Activated CD4-positive, alpha-beta T cell treated with anti-CD3 and anti-CD28 coated beads for 36 hours (primary cell): Measurements from ENCODE around the gene STK32C. TPM values are rescaled to one million over a fixed set of nuclear protein-coding genes. Genes with fewer than 3 reads are reported as not detected.

Source experiments
- ATAC-seq: fragments of 200-7000 bp; cut with Tn5 transposase; one replicate; pipeline ENCODE4 v1.10.0; 2021; ENCODE audit warnings: mild to moderate bottlenecking, moderate library complexity
- CTCF ChIA-PET: fragments of 350-600 bp; sonication (Branson Sonifier 250); formaldehyde crosslinking; loops from one replicate; lab custom pipeline; 2021; ENCODE audit warnings: antibody characterized with exemption; lab: Charles Lee
- POLR2A ChIA-PET: fragments of 350-600 bp; sonication (Branson Sonifier 250); formaldehyde crosslinking; loops from one replicate; lab custom pipeline; 2021; ENCODE audit warnings: antibody characterized with exemption, inconsistent platforms; lab: Charles Lee
- DNase-seq: peaks from one replicate; pipeline ENCODE4 v3.0.0-alpha.2; 2020
- H3K27ac Mint-ChIP-seq: one replicate; pipeline ENCODE4 v1.8.0; 2021; ENCODE audit warnings: mixed read lengths
- H3K27me3 Mint-ChIP-seq: one replicate; pipeline ENCODE4 v1.8.0; 2021; ENCODE audit warnings: mixed read lengths
- H3K36me3 Mint-ChIP-seq: one replicate; pipeline ENCODE4 v1.8.0; 2021; ENCODE audit warnings: low read depth, mixed read lengths
- H3K4me1 Mint-ChIP-seq: one replicate; pipeline ENCODE4 v1.8.0; 2021; ENCODE audit warnings: mixed read lengths
- H3K4me3 Mint-ChIP-seq: one replicate; pipeline ENCODE4 v1.8.0; 2021; ENCODE audit warnings: mild to moderate bottlenecking, moderate library complexity, mixed read lengths
- H3K9me3 Mint-ChIP-seq: one replicate; pipeline ENCODE4 v1.8.0; 2021; ENCODE audit warnings: low read depth, mixed read lengths
- intact Hi-C, 2 experiments: fragments of 100-400 bp; cut with DNase I in 1 of 2; cut with micrococcal nuclease in 1 of 2; formaldehyde crosslinking; loops; one replicate each; pipeline versions ENCODE4 v1.14.2 to v1.15.1; 2022 to 2024; cut with DNase I, micrococcal nuclease
- total RNA-seq, 2 experiments: library from RNA; stranded (reverse); gene quantifications; one replicate each; pipeline ENCODE4 v1.2.3, GENCODE V29; 2021

The STK32C gene
- total RNA-seq, 2 experiments from 2014 or later = 15.8 to 19.9 TPM

DNA sequence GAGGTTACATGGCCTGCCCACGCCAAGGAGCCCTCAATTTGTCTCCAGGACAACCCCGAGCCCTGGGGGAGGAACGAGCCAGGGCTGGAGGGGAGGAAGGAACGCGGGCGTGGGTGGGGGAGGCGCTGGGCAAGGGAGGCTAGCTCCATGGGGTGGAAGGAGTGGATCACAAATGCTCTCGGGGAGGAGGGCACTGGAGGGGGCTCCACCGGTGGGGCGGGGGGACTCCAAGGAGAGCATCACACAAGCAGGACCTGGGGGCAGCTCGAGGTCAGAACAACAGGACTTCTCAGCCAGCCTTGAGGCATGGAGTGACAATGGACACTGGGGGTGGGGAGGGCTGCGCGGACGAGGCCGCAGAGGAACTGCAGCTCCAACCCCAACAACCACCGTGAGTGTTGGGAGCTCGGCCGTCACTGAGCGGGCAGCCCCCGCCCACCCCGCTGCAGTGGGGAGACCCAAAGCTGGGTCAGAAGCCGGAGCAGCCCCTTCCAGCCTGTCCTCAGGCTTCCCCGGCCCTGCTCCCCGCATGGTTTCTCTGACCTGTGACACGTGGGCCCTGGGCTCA is 41.1 kb downstream of the STK32C start:
- DNase-seq (peak; percentile 25), ATAC-seq (peak; percentile 19)
- intact Hi-C loops = no loop called here
- no peaks in the 10 kb centered on the region for H3K36me3 Mint-ChIP-seq
- H3K9me3 Mint-ChIP-seq = no peaks in the 10 kb centered on the region
- CTCF ChIA-PET = no interaction called here
- peaks cover 10% of the 10 kb centered on the region for H3K4me1 Mint-ChIP-seq
- H3K27me3 Mint-ChIP-seq = no peaks in the 10 kb centered on the region
- H3K4me3 Mint-ChIP-seq = no peak overlapping the region
- POLR2A ChIA-PET = no interaction called here
- peak overlapping the region; percentile 11 for H3K27ac Mint-ChIP-seq

DNA sequence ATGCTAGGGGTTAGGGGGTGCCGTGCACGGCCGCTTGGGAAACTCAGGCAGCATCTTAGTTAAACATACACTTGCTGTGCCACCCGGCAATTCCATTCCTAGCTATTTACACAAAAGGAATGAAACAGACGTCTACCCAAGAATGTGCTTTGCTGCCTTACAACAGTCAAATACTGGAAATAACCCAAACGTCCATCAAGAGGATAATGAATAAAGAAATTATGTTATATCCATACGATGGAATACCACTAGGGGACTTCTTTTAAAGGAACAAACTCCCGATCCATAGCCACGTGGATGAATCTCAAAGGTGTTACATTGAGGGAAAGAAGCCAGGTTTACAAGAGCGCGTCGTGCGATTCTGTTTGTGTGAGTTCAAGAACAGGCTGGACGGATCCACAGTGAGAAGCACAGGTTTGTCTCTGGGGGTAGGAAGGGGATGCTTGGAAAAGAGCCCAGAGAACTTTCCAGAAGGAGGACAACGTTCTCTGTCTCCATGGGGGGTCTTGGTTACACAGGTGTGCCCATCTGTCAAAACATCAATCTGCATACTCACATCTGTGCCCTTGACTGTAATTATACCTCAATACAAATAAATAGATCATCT is 41.8 kb downstream of the STK32C start:
- POLR2A ChIA-PET = no interaction called here
- DNase-seq (no peak), ATAC-seq (no peak)
- intact Hi-C loops = no loop called here
- Mint-ChIP-seq H3K4me1 (peaks cover 10% of the 10 kb centered on the region), H3K36me3 (no peaks in the 10 kb centered on the region), H3K9me3 (no peaks in the 10 kb centered on the region), H3K4me3 (no peak overlapping the region), H3K27me3 (no peaks in the 10 kb centered on the region), H3K27ac (peak overlapping the region; percentile 11)
- CTCF ChIA-PET = no interaction called here

GRCh38 chr10:132264966-132265889 is 42.5 kb downstream of the STK32C start:
- Mint-ChIP-seq H3K27me3 (no peaks in the 10 kb centered on the region), H3K4me3 (no peak overlapping the region), H3K9me3 (no peaks in the 10 kb centered on the region), H3K36me3 (no peaks in the 10 kb centered on the region), H3K27ac (no peak overlapping the region), H3K4me1 (peaks cover 10% of the 10 kb centered on the region)
- ChIA-PET POLR2A (no interaction called here), CTCF (no interaction called here)
- ATAC-seq = no peak
- intact Hi-C loops = no loop called here
- no peak for DNase-seq

DNA sequence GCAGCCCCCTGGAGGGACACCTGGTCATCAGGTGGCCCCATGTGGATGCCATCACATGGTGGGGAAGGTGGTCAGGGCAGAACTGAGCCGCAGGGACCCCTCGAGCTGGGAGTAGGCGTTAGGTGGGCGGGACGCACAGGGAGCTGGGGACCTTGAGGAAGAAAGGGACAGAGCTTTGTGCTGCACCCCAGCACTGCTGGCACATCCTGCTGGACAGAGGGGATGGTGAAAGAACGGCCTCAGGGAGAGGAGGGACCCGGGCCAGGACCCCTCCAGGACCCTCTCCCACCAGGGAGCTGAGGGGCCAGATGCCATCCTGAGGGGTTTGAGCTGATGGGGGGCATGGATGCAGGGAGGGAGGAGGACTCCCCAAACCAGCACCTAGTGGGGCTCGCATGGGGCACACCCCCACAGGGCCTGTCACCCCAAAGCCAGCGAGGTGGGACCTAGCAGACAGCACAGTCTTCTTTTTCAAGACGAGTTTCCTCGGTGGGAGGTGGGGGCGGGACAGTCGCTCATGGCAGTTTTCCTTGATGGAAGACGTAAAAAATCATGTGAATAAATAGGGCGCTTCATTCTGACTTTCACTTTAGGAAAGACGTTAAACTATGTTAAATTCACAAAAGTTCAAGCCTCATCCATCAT is 43.3 kb downstream of the STK32C start:
- Mint-ChIP-seq H3K4me3 (no peak overlapping the region), H3K9me3 (no peaks in the 10 kb centered on the region), H3K27ac (no peak overlapping the region), H3K4me1 (peaks cover 10% of the 10 kb centered on the region), H3K36me3 (no peaks in the 10 kb centered on the region), H3K27me3 (no peaks in the 10 kb centered on the region)
- no peak for ATAC-seq
- DNase-seq = no peak
- POLR2A ChIA-PET = no interaction called here
- CTCF ChIA-PET = no interaction called here
- intact Hi-C loops = no loop called here

- DNase-seq (no peak), ATAC-seq (no peak)
- Mint-ChIP-seq H3K9me3 (no peaks in the 10 kb centered on the region), H3K36me3 (no peaks in the 10 kb centered on the region), H3K27ac (no peak overlapping the region), H3K27me3 (no peaks in the 10 kb centered on the region), H3K4me3 (no peak overlapping the region), H3K4me1 (peaks cover 10% of the 10 kb centered on the region)
- POLR2A ChIA-PET = no interaction called here
- CTCF ChIA-PET = interaction anchor here (0.7 kb wide), 1 partner anchor 80 kb away, joined by 3 read pairs; no protein-coding TSS in a partner anchor
- intact Hi-C loops = no loop called here
These were observed 43.9 kb downstream of the STK32C start for GRCh38 chr10:132263866-132264265.

- intact Hi-C loops = no loop called here
- ChIA-PET CTCF (no interaction called here), POLR2A (no interaction called here)
- Mint-ChIP-seq H3K4me1 (peaks cover 13% of the 10 kb centered on the region), H3K4me3 (no peak overlapping the region), H3K27me3 (no peaks in the 10 kb centered on the region), H3K27ac (no peak overlapping the region), H3K9me3 (no peaks in the 10 kb centered on the region), H3K36me3 (no peaks in the 10 kb centered on the region)
- DNase-seq (no peak), ATAC-seq (no peak)
These were observed 47.9 kb downstream of the STK32C start for GRCh38 chr10:132259702-132260482.

GRCh38 chr10:132258423-132258822 is 49.3 kb downstream of the STK32C start:
- Mint-ChIP-seq H3K27ac (no peak overlapping the region), H3K4me3 (no peak overlapping the region), H3K9me3 (no peaks in the 10 kb centered on the region), H3K36me3 (no peaks in the 10 kb centered on the region), H3K4me1 (peaks cover 15% of the 10 kb centered on the region), H3K27me3 (no peaks in the 10 kb centered on the region)
- CTCF ChIA-PET = no interaction called here
- DNase-seq (no peak), ATAC-seq (no peak)
- intact Hi-C loops = no loop called here
- POLR2A ChIA-PET = no interaction called here

- no peaks in the 10 kb centered on the region for H3K9me3 Mint-ChIP-seq
- intact Hi-C loops = no loop called here
- ATAC-seq (no peak), DNase-seq (no peak)
- ChIA-PET POLR2A (no interaction called here), CTCF (no interaction called here)
- H3K36me3 Mint-ChIP-seq = no peaks in the 10 kb centered on the region
- H3K27ac Mint-ChIP-seq = no peak overlapping the region
- no peak overlapping the region for H3K4me3 Mint-ChIP-seq
- H3K27me3 Mint-ChIP-seq = no peaks in the 10 kb centered on the region
- H3K4me1 Mint-ChIP-seq = peaks cover 15% of the 10 kb centered on the region
These were observed 49.8 kb downstream of the STK32C start for GRCh38 chr10:132257907-132258306.

GRCh38 chr10:132257271-132257670 is 50.5 kb downstream of the STK32C start:
- Mint-ChIP-seq H3K9me3 (no peaks in the 10 kb centered on the region), H3K4me1 (peaks cover 15% of the 10 kb centered on the region), H3K27me3 (no peaks in the 10 kb centered on the region), H3K36me3 (no peaks in the 10 kb centered on the region), H3K4me3 (no peak overlapping the region), H3K27ac (no peak overlapping the region)
- peak; percentile 84 for DNase-seq
- peak; percentile 91 for ATAC-seq
- ChIA-PET POLR2A (interaction anchor here (0.5 to 0.6 kb wide), 2 partner anchors 415 to 706 kb away, joined by 3 to 4 read pairs; no protein-coding TSS in a partner anchor), CTCF (no interaction called here)
- intact Hi-C loops = no loop called here

GRCh38 chr10:132256866-132257265 is 50.9 kb downstream of the STK32C start:
- H3K36me3 Mint-ChIP-seq = no peaks in the 10 kb centered on the region
- intact Hi-C loops = no loop called here
- DNase-seq = no peak
- ChIA-PET POLR2A (interaction anchor here (0.5 to 0.6 kb wide), 2 partner anchors 415 to 706 kb away, joined by 3 to 4 read pairs; no protein-coding TSS in a partner anchor), CTCF (no interaction called here)
- ATAC-seq = no peak
- H3K27me3 Mint-ChIP-seq = no peaks in the 10 kb centered on the region
- no peaks in the 10 kb centered on the region for H3K9me3 Mint-ChIP-seq
- no peak overlapping the region for H3K27ac Mint-ChIP-seq
- H3K4me3 Mint-ChIP-seq = no peak overlapping the region
- peaks cover 15% of the 10 kb centered on the region for H3K4me1 Mint-ChIP-seq
